Osteoblast (primary cell): ENCODE data around the gene GASK1B. TPM values are rescaled to one million over a fixed set of nuclear protein-coding genes. Genes with fewer than 3 reads are reported as not detected.
A peak's percentile ranks its signal among the peaks of the same experiment; 100 is the strongest.

Source experiments
- DNase-seq: peaks from one replicate; pipeline ENCODE4 v3.0.0; 2011; ENCODE audit warnings: low spot score, mixed read lengths; ENCODE audit not compliant: insufficient read length; ENCODE audit errors: missing footprints
- H2AFZ ChIP-seq: 2 replicates; pipeline ENCODE4 v1.6.0; 2011; ENCODE audit warnings: mild to moderate bottlenecking, low read length
- H3K27ac ChIP-seq: 2 replicates; pipeline ENCODE4 v1.5.1; 2011; ENCODE audit warnings: mild to moderate bottlenecking, low read depth, low read length, moderate library complexity
- H3K27me3 ChIP-seq: 2 replicates; pipeline ENCODE4 v1.6.0; 2012; ENCODE audit warnings: mild to moderate bottlenecking, control low read depth, inconsistent platforms, low read length, moderate library complexity; ENCODE audit not compliant: insufficient read depth
- H3K36me3 ChIP-seq: 2 replicates; pipeline ENCODE4 v1.5.1; 2011; ENCODE audit warnings: mild to moderate bottlenecking, low read length, control low read depth, moderate library complexity; ENCODE audit not compliant: insufficient read depth
- H3K4me1 ChIP-seq: 2 replicates; pipeline ENCODE4 v1.5.1; 2011; ENCODE audit warnings: mild to moderate bottlenecking, low read length, control low read depth, moderate library complexity; ENCODE audit not compliant: insufficient read depth
- H3K4me2 ChIP-seq: 2 replicates; pipeline ENCODE4 v1.6.0; 2011; ENCODE audit warnings: mild to moderate bottlenecking, low read length; ENCODE audit not compliant: insufficient read depth
- H3K4me3 ChIP-seq: fragments of 200-600 bp; sonication (generic); 3 replicates; pipeline ENCODE4 v1.5.1; 2012; ENCODE audit warnings: mild to moderate bottlenecking, low read length, inconsistent platforms; ENCODE audit not compliant: insufficient read depth
- H3K79me2 ChIP-seq: 2 replicates; pipeline ENCODE4 v1.6.0; 2012; ENCODE audit warnings: mild to moderate bottlenecking, low read length, control low read depth, inconsistent platforms; ENCODE audit not compliant: insufficient read depth
- H3K9me3 ChIP-seq: 2 replicates; pipeline ENCODE4 v1.5.1; 2011; ENCODE audit warnings: low read depth, low read length, control low read depth
- H4K20me1 ChIP-seq: 2 replicates; pipeline ENCODE4 v1.6.0; 2012; ENCODE audit warnings: mild to moderate bottlenecking, low read length, control low read depth; ENCODE audit not compliant: insufficient read depth
- CTCF ChIP-seq: IDR thresholded peaks from 2 replicates; pipeline ENCODE4 v1.5.1; 2011; ENCODE audit warnings: mild to moderate bottlenecking, low read depth, low read length, moderate library complexity; ENCODE audit errors: extremely low read depth
- total RNA-seq: library from RNA; depleted of rRNA; stranded (reverse); fragments of >200 nt; gene quantifications from 2 replicates; pipeline ENCODE4 v1.2.3, GENCODE V29; 2012

Gene GASK1B
- total RNA-seq, result 35.4 and 42.0 TPM in 2 replicates

GRCh38 chr4:158172261-158173258 lies at the start of gene GASK1B:
Gene GASK1B (minus strand): TSS chr4:158173025. CDS start chr4:158171375, 1,650 bp downstream.
- peak; percentile 80 for TF ChIP-seq CTCF
- peak within 1 kb of the TSS; percentile 79 for H3K4me2 ChIP-seq
- no peak for DNase-seq
- H3K9me3 ChIP-seq, result no peaks in the 10 kb centered on the region
- H3K27me3 ChIP-seq, result no peaks in the 10 kb centered on the region
- peaks cover 19% of the 10 kb centered on the region for H3K79me2 ChIP-seq
- peak within 1 kb of the TSS; percentile 63 for H3K4me3 ChIP-seq
- peaks cover 2% of the 10 kb centered on the region for H4K20me1 ChIP-seq
- H3K4me1 ChIP-seq, result peaks cover 32% of the 10 kb centered on the region
- H3K36me3 ChIP-seq, result peaks cover 4% of the 10 kb centered on the region
- H2AFZ ChIP-seq, result peak within 1 kb of the TSS; percentile 79
- peak within 1 kb of the TSS; percentile 74 for H3K27ac ChIP-seq

DNA sequence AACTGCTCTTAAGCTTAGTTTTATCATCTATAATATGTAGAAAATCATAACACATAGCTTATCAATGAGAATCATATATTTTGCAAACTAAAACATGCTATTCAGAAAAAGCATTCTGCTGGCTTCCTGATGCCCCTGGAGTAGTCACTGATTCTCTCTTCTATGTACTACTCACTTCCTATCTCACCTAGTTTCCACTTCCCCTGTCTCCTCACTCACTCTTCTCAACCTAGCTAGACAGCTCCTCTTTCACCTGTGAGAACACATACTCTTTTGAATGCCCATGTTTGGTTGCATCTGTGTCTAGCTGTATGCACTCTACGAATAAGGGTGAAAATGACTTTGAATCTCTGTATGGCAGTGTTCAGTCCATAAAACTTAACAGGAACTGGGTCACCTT lies 46.8 kb upstream of the GASK1B start:
- Histone ChIP-seq H3K36me3 (no peaks in the 10 kb centered on the region), H2AFZ (no peak overlapping the region), H3K4me3 (no peak overlapping the region), H3K27ac (no peak overlapping the region), H3K79me2 (no peaks in the 10 kb centered on the region), H4K20me1 (no peaks in the 10 kb centered on the region), H3K9me3 (no peaks in the 10 kb centered on the region), H3K4me2 (no peak overlapping the region), H3K4me1 (no peaks in the 10 kb centered on the region), H3K27me3 (no peaks in the 10 kb centered on the region)
- no peak for TF ChIP-seq CTCF
- no peak for DNase-seq

DNA sequence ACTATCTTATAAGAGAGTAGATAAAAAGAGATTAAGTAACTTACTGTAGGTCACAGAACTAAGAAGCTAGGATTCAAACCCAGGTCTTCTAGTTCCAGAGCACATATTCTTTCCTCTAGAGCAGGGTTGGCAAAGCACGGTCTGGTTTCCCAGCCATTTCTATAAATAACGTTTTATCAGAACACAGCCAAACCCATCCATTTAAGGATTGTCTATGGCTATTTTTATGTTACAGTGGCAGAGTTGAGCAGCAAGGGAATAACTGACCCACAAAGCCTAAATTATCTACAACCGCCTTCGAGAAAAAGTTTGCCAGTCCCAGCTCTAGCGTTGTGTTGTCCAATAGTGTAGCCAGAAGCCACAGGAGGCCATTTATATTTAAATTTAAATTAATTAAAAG lies 44.9 kb upstream of the GASK1B start:
- Histone ChIP-seq H3K4me3 (no peak overlapping the region), H3K27me3 (no peaks in the 10 kb centered on the region), H3K36me3 (no peaks in the 10 kb centered on the region), H4K20me1 (no peaks in the 10 kb centered on the region), H3K4me1 (no peaks in the 10 kb centered on the region), H3K27ac (no peak overlapping the region), H3K9me3 (no peaks in the 10 kb centered on the region), H2AFZ (no peak overlapping the region), H3K79me2 (no peaks in the 10 kb centered on the region), H3K4me2 (no peak overlapping the region)
- no peak for DNase-seq
- no peak for TF ChIP-seq CTCF

DNA sequence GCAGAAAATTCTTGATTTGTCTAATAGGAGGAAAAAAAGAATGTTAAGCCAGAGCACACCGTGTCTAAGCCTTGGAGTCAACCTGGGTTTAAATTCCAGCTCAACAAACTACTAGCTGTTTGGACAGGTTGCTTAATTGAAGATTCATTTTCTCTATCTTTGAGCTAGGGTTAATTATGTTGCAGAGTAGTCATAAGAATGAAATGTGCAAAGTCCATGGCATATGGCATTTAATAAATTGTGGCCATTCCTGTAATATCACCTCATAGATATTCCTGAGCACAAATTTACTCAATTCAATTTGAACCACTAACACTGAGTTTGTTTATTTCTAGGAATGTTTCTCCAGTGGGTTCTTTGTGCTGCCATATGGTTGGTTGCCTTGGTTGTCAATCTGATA lies 42.0 kb upstream of the GASK1B start:
- no peak overlapping the region for H3K4me2 ChIP-seq
- no peaks in the 10 kb centered on the region for H3K79me2 ChIP-seq
- no peaks in the 10 kb centered on the region for H4K20me1 ChIP-seq
- no peaks in the 10 kb centered on the region for H3K9me3 ChIP-seq
- H3K4me1 ChIP-seq, result peaks cover 10% of the 10 kb centered on the region
- H3K27ac ChIP-seq, result no peak overlapping the region
- H3K27me3 ChIP-seq, result no peaks in the 10 kb centered on the region
- H3K4me3 ChIP-seq, result no peak overlapping the region
- no peak for DNase-seq
- no peaks in the 10 kb centered on the region for H3K36me3 ChIP-seq
- TF ChIP-seq CTCF, result no peak
- no peak overlapping the region for H2AFZ ChIP-seq
